NCI-H2029 (cell line): ENCODE data around the gene MKRN3.

Source experiments
- DNase-seq: peaks from one replicate; lab custom pipeline; 2025; lab: John Stamatoyannopoulos, UW

The MKRN3 gene

DNA sequence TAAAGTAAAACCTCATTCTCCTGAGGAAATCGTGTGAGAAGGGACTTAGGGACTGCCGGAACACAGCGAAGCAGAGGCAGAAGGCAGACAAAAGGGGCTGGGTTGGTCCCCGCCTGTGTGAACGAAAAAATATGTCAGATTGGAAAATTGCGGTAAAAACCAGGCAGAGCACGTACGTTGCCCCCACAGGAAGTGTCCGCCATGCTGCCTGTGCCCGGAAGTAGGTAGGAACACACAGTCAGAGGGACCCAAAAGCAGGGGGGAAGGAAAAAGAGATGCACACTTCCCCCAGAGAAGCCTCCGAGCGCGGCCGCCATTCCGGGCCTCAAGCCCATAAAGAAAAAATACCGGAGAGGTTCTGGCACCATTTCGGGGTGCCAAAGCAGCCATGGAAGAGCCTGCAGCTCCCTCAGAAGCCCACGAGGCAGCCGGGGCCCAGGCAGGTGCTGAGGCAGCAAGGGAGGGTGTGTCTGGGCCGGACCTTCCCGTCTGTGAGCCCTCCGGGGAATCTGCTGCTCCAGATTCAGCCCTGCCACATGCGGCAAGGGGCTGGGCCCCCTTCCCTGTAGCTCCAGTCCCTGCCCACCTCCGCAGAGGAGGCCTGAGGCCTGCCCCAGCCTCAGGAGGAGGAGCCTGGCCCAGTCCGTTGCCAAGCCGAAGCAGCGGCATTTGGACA lies at the start of gene MKRN3:
Gene MKRN3, plus strand, starts transcription at position 280 of the 676 bp plus-strand sequence. Its CDS starts 109 bp downstream, at position 389.
- peak; percentile 81 for DNase-seq

DNA sequence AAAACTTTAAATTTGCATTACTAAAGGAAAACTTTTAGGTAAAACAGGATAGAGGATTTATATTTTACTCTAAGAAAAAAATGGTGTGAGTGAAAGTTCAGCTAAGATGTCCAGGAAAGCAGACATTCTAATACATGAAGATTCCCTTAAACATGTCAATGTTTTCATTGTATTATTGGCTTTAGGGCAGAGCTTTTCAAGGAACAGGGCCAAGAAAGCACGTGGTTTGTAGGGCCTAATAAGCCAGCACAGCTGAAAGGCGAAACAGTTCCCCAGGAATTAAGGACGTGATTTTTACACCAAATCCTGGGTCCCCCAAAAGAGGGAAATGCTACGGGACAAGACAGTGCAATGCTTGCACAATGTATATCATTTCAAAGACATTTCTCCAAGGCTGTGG lies 48.6 kb upstream of the MKRN3 start:
- DNase-seq = no peak

- DNase-seq = no peak
Observed at GRCh38 chr15:23518104-23518503, 47.4 kb upstream of the MKRN3 start.

DNA sequence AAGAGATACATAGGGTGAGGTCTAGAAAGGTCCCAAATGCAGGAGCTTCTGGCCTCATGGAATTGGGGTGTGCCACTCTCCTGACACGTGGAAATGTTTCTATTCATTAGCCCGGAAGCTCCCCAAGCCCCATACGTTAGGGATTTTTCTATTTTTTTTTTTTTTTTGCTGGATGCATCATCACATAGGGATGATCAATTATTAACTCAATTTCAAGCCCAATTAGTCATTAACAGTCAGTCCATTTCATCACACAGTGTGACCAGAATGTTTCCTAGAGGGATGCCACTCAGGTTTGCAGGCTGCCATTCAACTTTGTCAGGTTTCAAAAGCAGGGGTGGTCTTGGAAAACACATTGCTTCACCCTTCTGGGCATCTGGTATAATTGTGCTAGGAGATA lies 40.7 kb upstream of the MKRN3 start:
- no peak for DNase-seq

DNA sequence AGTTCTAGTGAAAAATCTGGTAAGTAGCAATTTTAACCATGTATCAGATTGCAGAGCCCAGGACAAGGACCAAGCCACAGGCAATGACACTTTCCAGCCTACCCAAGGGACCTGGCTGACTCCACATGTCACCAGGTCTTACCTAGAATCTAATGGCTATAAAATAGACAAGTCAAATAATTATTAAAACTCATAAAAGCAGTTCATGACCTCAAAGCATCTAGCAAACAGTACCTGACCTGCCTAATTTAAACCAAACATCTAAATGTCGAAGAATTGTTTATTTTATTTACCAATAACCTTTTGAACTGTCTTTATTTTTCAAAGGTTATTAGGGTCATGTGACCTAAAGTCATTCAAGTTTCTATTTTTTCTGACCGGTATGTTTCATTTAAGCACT lies 35.6 kb upstream of the MKRN3 start:
- DNase-seq = no peak

DNA sequence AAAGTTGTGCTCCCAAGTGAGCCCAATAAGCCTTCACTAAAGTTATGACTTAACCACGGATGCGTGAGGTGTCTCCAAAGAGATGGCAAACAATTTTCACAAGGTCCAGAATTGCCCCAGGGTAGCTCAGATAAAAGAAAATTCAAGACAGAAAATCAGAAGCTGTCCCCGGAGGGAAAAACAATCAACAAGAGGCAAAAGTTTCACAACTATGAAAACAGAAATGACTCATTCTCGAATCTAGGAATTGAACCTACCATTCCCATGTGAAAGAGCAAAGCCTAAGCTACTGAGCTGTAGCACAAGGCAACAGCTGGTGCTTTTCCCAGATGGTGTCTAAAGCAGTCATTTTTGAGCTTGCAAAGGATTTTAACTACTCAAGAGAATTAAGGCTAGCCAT lies 33.5 kb upstream of the MKRN3 start:
- no peak for DNase-seq

DNA sequence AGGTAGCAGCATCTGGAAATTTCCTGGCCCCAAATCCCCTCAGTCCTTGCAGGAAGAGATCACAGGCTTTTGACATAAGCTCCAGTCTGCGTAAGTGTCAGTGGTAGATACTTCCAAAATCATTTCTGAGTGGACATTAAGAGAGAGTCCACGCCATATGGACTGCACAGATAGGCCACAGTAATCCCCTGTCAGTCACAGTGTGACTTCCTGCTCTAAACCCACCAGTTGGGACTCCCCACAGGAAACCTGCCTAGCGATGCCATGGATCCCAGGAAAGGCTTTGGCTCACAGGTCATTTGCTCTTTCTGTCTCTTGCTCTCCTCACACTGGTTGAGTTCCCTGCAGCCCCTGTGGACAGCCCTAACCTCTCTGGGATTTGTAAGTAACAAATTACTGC lies 28.8 kb upstream of the MKRN3 start:
- DNase-seq = no peak

DNA sequence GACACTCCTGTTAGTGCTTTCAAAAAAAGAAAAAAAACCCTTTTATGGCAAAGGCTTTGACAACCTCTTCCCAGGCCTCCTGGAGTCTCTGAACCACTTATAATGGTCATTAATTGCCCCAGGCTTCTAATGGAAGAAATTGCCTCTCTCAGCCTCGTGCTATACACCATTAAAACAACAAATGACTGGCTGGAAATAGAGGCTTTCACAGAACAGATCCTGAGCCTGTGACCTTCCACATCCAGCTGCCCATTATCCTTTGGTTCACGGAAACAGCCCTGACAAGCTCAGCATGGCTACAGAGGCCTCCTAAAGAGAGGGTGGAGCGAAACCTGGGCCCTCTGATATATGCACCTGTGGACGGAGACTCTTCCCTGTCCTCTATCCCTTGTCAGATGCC lies 26.8 kb upstream of the MKRN3 start:
- DNase-seq = no peak

DNA sequence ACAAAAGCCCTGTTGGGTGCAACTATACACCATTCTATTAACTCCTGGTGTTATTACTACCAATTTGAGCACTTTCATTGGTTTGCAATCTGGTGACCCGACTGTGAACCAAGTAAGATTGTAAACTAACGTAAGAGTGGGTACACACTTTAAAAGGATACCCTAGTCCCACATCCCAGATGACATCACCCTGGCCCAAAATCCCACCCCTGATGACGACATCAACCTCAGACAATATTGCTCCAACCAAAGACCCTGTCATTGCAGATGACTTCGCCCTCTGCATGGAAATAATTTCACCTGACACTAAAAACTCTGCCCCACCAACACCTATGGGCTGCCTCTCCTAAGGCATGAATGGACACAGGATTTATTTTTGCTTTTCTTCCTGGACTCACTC lies 25.6 kb upstream of the MKRN3 start:
- no peak for DNase-seq

- DNase-seq = no peak
Observed at GRCh38 chr15:23546158-23546557, 19.3 kb upstream of the MKRN3 start.

- no peak for DNase-seq
Observed at GRCh38 chr15:23548071-23548470, 17.4 kb upstream of the MKRN3 start.

- DNase-seq = no peak
Observed at GRCh38 chr15:23561914-23562313, 3.6 kb upstream of the MKRN3 start.

- peak; percentile 9 for DNase-seq
Observed at GRCh38 chr15:23564821-23565394, 566 bp upstream of the MKRN3 start.

DNA sequence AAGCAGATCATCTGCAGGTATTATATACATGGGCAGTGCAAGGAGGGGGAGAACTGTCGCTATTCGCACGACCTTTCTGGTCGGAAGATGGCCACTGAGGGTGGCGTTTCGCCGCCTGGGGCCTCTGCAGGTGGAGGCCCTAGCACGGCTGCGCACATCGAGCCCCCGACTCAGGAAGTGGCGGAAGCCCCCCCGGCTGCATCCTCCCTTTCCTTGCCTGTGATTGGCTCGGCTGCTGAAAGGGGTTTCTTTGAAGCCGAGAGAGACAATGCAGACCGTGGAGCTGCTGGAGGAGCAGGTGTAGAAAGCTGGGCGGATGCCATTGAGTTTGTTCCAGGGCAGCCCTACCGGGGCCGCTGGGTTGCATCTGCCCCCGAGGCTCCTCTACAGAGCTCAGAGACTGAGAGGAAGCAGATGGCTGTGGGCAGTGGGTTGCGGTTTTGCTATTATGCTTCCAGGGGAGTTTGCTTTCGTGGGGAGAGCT lies 639 bp downstream of the MKRN3 start:
- DNase-seq = peak; percentile 76

- DNase-seq = no peak
Observed at GRCh38 chr15:23566651-23567050, 1.2 kb downstream of the MKRN3 start.

DNA sequence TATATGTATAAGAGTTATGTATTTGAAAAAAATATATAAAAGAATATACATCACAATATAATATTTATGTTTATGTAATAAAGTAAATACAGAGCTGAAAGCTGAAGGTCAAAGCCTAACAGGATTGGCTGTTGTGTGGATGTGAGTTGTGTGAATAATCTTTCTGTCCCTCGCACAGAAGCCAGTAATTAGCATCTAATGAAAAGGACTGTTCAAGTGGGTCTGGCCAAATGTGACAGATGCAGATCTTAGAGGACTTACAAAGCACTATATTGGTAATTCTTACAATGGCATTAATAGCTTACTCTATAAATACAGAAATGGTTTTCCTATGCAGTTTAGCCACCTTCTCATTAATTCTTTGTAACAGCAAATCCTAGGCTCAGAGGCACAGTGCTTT lies 2.4 kb downstream of the MKRN3 start:
- no peak for DNase-seq

DNA sequence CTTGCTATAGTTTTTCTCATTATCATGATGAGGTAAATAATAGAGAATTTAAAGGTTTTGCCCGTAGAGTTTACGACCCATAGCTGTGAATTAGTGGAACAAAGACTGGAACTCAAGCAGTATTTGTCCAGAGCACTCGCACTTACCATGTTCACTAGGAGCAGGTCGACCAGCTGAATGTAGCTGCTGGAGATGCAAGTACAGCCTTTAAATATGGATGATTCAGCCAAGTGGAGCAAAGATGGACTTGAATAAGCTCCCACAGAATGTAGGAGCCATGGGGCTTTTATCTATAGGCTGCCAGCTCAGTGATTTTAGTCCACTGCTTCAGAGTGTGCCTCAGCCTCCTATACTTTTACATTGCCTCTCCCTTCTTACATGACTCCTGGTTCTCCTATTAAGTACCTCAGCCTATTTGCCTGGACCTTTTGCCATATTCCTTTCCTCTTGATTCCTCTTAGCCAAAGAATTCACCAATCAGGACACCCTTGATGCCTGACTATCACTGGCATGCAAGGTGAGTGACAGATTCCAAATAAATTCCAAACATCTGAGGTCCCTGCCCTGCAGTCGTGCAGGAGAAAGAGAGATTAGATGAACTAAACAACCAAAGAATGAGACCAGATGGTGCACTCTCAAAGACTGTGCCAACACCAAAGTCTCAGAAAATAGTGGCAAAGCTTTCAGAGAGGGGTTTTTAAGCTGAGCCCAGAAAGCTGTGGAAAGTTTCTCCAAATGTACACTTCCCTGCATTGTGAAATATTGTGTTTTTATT lies 3.9 kb downstream of the MKRN3 start:
- DNase-seq = no peak

- DNase-seq = no peak
Observed at GRCh38 chr15:23570486-23570885, 5.0 kb downstream of the MKRN3 start.

DNA sequence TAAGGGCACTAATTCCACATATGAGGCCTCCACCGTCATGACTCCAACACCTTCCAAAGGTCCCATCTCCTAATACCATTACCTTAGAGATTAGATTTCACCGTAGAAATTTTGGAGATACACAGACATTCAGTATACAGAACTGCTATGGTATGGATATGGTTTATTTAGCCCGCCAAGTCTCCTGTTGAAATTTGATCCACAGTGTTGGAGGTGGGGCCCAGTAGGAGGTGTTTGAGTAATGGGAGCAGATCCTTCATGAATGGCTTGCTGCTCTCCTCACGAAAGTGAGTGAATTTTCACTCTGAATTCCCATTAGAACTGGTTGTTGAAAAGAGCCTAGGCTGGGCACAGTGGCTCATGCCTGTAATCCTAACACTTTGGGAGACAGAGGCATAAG lies 7.4 kb downstream of the MKRN3 start:
- no peak for DNase-seq

DNA sequence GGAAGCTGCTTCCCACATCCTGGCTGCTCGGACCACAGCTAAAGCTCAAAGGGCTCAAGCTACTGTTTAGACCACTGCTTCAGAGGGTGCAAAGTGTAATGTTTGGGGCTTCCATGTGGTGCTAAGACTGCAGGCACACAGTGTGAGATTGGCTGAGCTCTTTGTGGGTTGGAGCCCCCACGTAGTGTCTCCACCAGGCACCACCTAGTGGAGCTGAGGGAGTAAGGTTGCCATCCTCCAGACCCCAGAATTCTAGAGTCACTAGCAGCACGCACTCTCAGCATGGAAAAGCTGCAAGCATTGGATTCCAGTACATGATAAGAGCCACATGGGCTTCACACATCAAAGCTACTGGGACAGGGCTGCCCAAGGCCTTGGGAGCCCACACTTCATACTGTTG lies 9.3 kb downstream of the MKRN3 start:
- DNase-seq = no peak

DNA sequence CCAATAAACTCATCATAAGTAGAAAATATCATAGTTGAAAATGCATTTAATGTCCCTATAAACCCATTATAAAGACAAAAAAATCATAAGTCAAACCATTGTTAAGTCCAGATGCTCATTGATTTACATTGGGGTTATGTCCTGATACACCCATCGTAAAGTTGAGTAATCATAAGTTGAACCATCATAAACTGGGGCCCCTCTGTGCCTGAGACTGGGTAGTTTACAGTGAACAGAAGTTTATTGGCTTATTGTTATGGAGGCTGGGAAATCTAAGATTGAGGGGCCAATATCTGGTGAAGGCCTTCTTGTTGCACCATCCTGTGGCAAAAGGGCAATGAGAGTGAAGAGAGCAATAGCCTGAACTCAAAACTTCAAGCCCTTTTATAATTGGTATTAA lies 10.6 kb downstream of the MKRN3 start:
- DNase-seq = no peak

DNA sequence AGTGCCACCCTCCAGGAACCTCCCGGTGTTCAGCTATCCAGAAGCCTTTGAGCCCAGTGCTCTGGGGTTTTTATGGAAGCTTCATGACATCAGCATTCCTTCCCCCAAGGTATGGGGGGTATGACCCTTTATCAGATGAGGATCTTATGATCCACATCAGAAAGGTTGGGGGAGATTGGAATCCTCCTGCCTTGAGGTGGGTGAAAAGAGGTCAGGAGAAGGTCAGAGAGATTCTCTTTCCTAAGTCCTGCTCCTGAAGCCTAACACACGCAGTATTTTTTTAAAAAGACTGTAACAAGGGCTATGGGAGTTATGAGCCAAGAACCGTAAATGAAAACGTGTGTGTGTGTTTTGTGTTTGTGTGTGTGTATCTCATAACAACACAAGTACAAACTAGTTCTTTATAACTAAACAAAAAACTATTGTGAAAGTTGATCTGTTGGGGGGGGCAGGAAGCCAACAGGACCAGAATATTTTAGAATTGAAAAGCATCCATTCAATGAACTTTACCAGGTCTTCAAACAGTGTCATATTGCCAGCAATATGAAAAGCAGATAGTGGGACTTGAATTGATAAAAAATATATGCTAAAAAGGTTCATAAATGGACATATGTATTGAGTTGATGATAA lies 13.2 kb downstream of the MKRN3 start:
- DNase-seq = no peak

DNA sequence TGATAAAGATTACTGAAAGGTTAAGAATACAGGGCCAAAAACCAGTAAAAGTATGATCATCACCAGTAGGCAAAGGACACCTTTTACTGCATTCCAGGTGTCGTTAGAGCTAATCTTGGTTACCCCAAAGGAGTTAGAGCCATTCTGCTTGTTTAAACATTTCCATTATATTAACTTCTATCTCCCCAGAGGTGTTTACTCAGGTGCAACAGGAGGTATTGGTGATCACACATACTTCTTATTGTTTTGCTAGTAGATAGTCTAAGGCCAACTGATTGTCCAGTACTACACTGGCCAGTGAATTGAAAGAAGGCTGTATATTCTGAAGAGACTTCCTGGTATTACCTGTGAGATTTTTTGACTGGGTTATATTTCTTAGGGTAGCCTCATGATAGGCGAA lies 22.8 kb downstream of the MKRN3 start:
- no peak for DNase-seq
